ENCODE measurements around the gene L3MBTL4. TPM values are rescaled to one million over a fixed set of nuclear protein-coding genes. Genes with fewer than 3 reads are reported as not detected.

L3MBTL4 gene
- total RNA-seq, 1 experiment from 2014 or later: not detected

DNA sequence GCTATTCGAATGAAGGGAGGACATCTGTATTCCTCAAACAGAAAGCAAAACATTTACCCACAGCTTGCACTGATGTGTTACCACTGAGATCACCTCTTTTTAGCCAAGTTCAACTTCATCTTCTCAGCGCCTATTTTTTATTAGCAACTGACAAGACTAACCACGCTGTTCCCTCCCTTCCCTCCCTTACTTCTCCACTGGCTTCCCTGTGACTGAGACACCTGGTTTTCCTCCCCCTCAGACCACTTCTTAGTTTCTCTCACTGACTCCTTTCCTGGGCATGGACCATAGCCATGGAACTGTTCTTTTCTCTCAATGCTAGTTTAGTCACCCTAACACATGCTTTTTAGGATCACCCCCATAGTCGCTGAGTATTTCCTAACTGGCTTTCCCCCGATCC, 3.3 kb downstream of the L3MBTL4 start:
- H3K79me2 ChIP-seq (ENCODE audit: insufficient read depth, low read length): no peaks in the 10 kb centered on the region
- BruUV-seq (replicated peaks): no TSS peak
- H3K9me3 ChIP-seq (ENCODE audit: control insufficient read depth in 1 of 2, insufficient read depth in 1 of 2, low read depth in 1 of 2, low read length in 2 of 2): peaks cover 5 to 23% of the 10 kb centered on the region in 2 experiments; a peak in 2 of 4 replicates
- H3K4me3 ChIP-seq (replicated peaks in 1 of 2; ENCODE audit: low read depth in 1 of 2, low read length in 2 of 2): no peak overlapping the region
- H3K27me3 ChIP-seq (ENCODE audit: insufficient read depth, low read length): no peaks in the 10 kb centered on the region
- H3K27ac ChIP-seq (ENCODE audit: low read depth, low read length): no peak overlapping the region
- H3K36me3 ChIP-seq (ENCODE audit: control insufficient read depth in 1 of 2, insufficient read depth in 2 of 2, low read length in 2 of 2): no peaks in the 10 kb centered on the region
- no peak for DNase-seq (ENCODE audit: low read depth, low spot score)
- H2AFZ ChIP-seq (ENCODE audit: low read depth, low read length, poor library complexity, severe bottlenecking): no peak overlapping the region
- no peak for ATAC-seq
- intact Hi-C loops (cut with micrococcal nuclease): no loop called here
- ChIA-PET CTCF (no interaction called here), POLR2A (no interaction called here), RAD21 (ENCODE audit: low non-redundant PET in 1 of 2, low total read pairs in 2 of 2, uncharacterized antibody in 2 of 2, unreplicated experiment in 2 of 2) (no interaction called here)
- H3K9ac ChIP-seq (ENCODE audit: low read length): no peak overlapping the region
- no peak overlapping the region for H3K4me2 ChIP-seq (ENCODE audit: low read length)
- H3K9me2 ChIP-seq (ENCODE audit: insufficient read depth): no peaks in the 10 kb centered on the region
- TF ChIP-seq ELF1 (IDR thresholded peaks at IDR 0.05; ENCODE audit: borderline replicate concordance, low read depth) (no peak), MAX (IDR thresholded peaks at IDR 0.05) (no peak), JUND (IDR thresholded peaks at IDR 0.05) (no peak), CBX3 (IDR thresholded peaks at IDR 0.05; ENCODE audit: low read depth) (no peak), POLR2AphosphoS5 (IDR thresholded peaks at IDR 0.05; ENCODE audit: low read depth, low read length) (no peak), TCF7L2 (IDR thresholded peaks at IDR 0.05; ENCODE audit: borderline replicate concordance, extremely low read depth, insufficient read depth, insufficient read length) (no peak), ZNF274 (IDR thresholded peaks at IDR 0.05; ENCODE audit: low read depth, low read length) (no peak), REST (IDR thresholded peaks at IDR 0.05; ENCODE audit: low read depth) (no peak)
- TF ChIP-seq, protein P1, sequence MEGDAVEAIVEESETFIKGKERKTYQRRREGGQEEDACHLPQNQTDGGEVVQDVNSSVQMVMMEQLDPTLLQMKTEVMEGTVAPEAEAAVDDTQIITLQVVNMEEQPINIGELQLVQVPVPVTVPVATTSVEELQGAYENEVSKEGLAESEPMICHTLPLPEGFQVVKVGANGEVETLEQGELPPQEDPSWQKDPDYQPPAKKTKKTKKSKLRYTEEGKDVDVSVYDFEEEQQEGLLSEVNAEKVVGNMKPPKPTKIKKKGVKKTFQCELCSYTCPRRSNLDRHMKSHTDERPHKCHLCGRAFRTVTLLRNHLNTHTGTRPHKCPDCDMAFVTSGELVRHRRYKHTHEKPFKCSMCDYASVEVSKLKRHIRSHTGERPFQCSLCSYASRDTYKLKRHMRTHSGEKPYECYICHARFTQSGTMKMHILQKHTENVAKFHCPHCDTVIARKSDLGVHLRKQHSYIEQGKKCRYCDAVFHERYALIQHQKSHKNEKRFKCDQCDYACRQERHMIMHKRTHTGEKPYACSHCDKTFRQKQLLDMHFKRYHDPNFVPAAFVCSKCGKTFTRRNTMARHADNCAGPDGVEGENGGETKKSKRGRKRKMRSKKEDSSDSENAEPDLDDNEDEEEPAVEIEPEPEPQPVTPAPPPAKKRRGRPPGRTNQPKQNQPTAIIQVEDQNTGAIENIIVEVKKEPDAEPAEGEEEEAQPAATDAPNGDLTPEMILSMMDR (IDR thresholded peaks at IDR 0.05 in 2 of 3, conservative IDR thresholded peaks at IDR 0.05 in 1 of 3; ENCODE audit: borderline replicate concordance in 1 of 3, insufficient read depth in 1 of 3, low read depth in 2 of 3, low read length in 2 of 3): no peak
- H3K4me1 ChIP-seq (ENCODE audit: control insufficient read depth in 1 of 2, insufficient read depth in 2 of 2, low read length in 2 of 2): no peaks in the 10 kb centered on the region
- no peaks in the 10 kb centered on the region for H4K20me1 ChIP-seq (ENCODE audit: insufficient read depth)
